HG03064 (cell line): ENCODE data around the gene RPL4.
"Not testable (repeated sequence)": the region's sequence is repeated elsewhere in the genome, so short reads cannot be mapped to it uniquely, and the experiment has no call there.

Experiments used
- ATAC-seq: cut with Tn5 transposase; IDR thresholded peaks from one replicate; pipeline ENCODE4 v1.9.1; 2021; ENCODE audit warnings: low read depth; ENCODE audit not compliant: unreplicated experiment

The RPL4 gene

GRCh38 chr15:66504563-66505429 is at the start of gene RPL4, which contains the start of gene ZWILCH:
Gene RPL4 (minus strand): TSS chr15:66504855. CDS start chr15:66504790, 65 bp downstream.
Gene ZWILCH (plus strand): TSS chr15:66505326. CDS start chr15:66505339, 13 bp downstream.
- ATAC-seq: peak; percentile 64

GRCh38 chr15:66545255-66545654 is 40.6 kb upstream of the RPL4 start:
- no peak for ATAC-seq

GRCh38 chr15:66542896-66543295 is 38.2 kb upstream of the RPL4 start:
- ATAC-seq: no peak

- ATAC-seq: no peak
Observed at GRCh38 chr15:66535056-66535455, 30.4 kb upstream of the RPL4 start.

GRCh38 chr15:66524838-66525237 is 20.2 kb upstream of the RPL4 start:
- no peak for ATAC-seq

- ATAC-seq: no peak
Observed at GRCh38 chr15:66523926-66524325, 19.3 kb upstream of the RPL4 start.

- ATAC-seq: no peak
Observed at GRCh38 chr15:66515901-66516322, 11.3 kb upstream of the RPL4 start.

GRCh38 chr15:66514586-66514985 is 9.9 kb upstream of the RPL4 start:
- no peak for ATAC-seq

- ATAC-seq: no peak
Observed at GRCh38 chr15:66508293-66508883, 3.7 kb upstream of the RPL4 start.

GRCh38 chr15:66505818-66506217 is 1.2 kb upstream of the RPL4 start:
- no peak for ATAC-seq

- ATAC-seq: no peak
Observed at GRCh38 chr15:66505430-66505811, 766 bp upstream of the RPL4 start.

GRCh38 chr15:66503780-66504562 is 684 bp downstream of the RPL4 start:
- no peak for ATAC-seq

GRCh38 chr15:66503041-66503648 is 1.5 kb downstream of the RPL4 start:
- ATAC-seq: not testable (repeated sequence)

- no peak for ATAC-seq
Observed at GRCh38 chr15:66502491-66502890, 2.2 kb downstream of the RPL4 start.

- not testable (repeated sequence) for ATAC-seq
Observed at GRCh38 chr15:66500346-66500745, 4.3 kb downstream of the RPL4 start.

GRCh38 chr15:66498501-66499386 is 5.9 kb downstream of the RPL4 start:
- no peak for ATAC-seq

- ATAC-seq: peak; percentile 65
Observed at GRCh38 chr15:66497502-66498455, 6.9 kb downstream of the RPL4 start, which contains the start of gene SNAPC5. Gene SNAPC5 (minus strand): TSS chr15:66497762. CDS start chr15:66497731, 31 bp downstream.

GRCh38 chr15:66496951-66497501 is 7.6 kb downstream of the RPL4 start:
- no peak for ATAC-seq
